HG02870 (cell line): Measurements from ENCODE around the gene EFHD1.

ENCODE experiments used
- ATAC-seq: cut with Tn5 transposase; IDR thresholded peaks from one replicate; pipeline ENCODE4 v1.9.1; 2021; ENCODE audit warnings: mild to moderate bottlenecking, moderate library complexity; ENCODE audit not compliant: unreplicated experiment

EFHD1 gene

GRCh38 chr2:232633413-232634205, at the start of gene EFHD1:
Gene EFHD1 (plus strand): TSS chr2:232633604. CDS start chr2:232633705, 101 bp downstream.
- no peak for ATAC-seq

GRCh38 chr2:232584238-232584637, 49.2 kb upstream of the EFHD1 start:
- ATAC-seq, result no peak

- ATAC-seq, result no peak
These were observed 46.4 kb upstream of the EFHD1 start for GRCh38 chr2:232586943-232587505.

GRCh38 chr2:232587512-232587911, 45.9 kb upstream of the EFHD1 start:
- ATAC-seq, result no peak

GRCh38 chr2:232588031-232588430, 45.4 kb upstream of the EFHD1 start:
- no peak for ATAC-seq

- no peak for ATAC-seq
These were observed 44.5 kb upstream of the EFHD1 start for GRCh38 chr2:232588680-232589585.

GRCh38 chr2:232592772-232593395, 40.5 kb upstream of the EFHD1 start:
- ATAC-seq, result no peak

GRCh38 chr2:232593982-232594381, 39.4 kb upstream of the EFHD1 start:
- ATAC-seq, result no peak

- ATAC-seq, result no peak
These were observed 35.9 kb upstream of the EFHD1 start for GRCh38 chr2:232597362-232598079.

GRCh38 chr2:232598293-232598692, 35.1 kb upstream of the EFHD1 start:
- no peak for ATAC-seq

- ATAC-seq, result no peak
These were observed 33.2 kb upstream of the EFHD1 start for GRCh38 chr2:232600053-232600773.

GRCh38 chr2:232603283-232603682, 30.1 kb upstream of the EFHD1 start:
- ATAC-seq, result no peak

GRCh38 chr2:232604535-232604934, 28.9 kb upstream of the EFHD1 start:
- no peak for ATAC-seq

- no peak for ATAC-seq
These were observed 26.4 kb upstream of the EFHD1 start for GRCh38 chr2:232607011-232607410.

- no peak for ATAC-seq
These were observed 23.8 kb upstream of the EFHD1 start for GRCh38 chr2:232609607-232610006.

- no peak for ATAC-seq
These were observed 23.3 kb upstream of the EFHD1 start for GRCh38 chr2:232610081-232610480.

GRCh38 chr2:232611061-232611460, 22.3 kb upstream of the EFHD1 start:
- ATAC-seq, result no peak

- no peak for ATAC-seq
These were observed 21.7 kb upstream of the EFHD1 start for GRCh38 chr2:232611559-232612218.

GRCh38 chr2:232613538-232614134, 19.8 kb upstream of the EFHD1 start:
- ATAC-seq, result no peak
